Gastroesophageal sphincter (tissue), 4 donors: ENCODE results near the gene NUP210. TPM values are rescaled to one million over a fixed set of nuclear protein-coding genes. Genes with fewer than 3 reads are reported as not detected.

ENCODE experiments used
- ATAC-seq: fragments of 150-250 bp; one replicate; pipeline ENCODE4 v1.9.1; 2016; ENCODE audit warnings: mild to moderate bottlenecking, moderate library complexity
- H3K27ac ChIP-seq, 4 donors: fragments of 200-600 bp; sonication (generic) in 3 of 4; 1 replicate in 3 of 4; 2 replicates in 1 of 4; pipeline ENCODE4 v1.5.1; 2016 to 2019
- H3K27me3 ChIP-seq: fragments of 200-600 bp; sonication (generic); one replicate; pipeline ENCODE4 v1.5.1; 2019
- H3K36me3 ChIP-seq, 2 donors: fragments of 200-600 bp; sonication (generic); one replicate each; pipeline ENCODE4 v1.5.1; 2019; ENCODE audit warnings: control low read depth in 1 of 2
- H3K4me1 ChIP-seq, 3 donors: fragments of 200-600 bp; sonication (generic); 1 replicate in 2 of 3; 2 replicates in 1 of 3; pipeline ENCODE4 v1.5.1; 2016 to 2019; ENCODE audit warnings: control low read depth in 2 of 3
- H3K4me3 ChIP-seq, 2 donors: fragments of 200-600 bp; sonication (generic); one replicate each; pipeline ENCODE4 v1.5.1; 2019; ENCODE audit warnings: mild to moderate bottlenecking in 1 of 2, moderate library complexity in 1 of 2
- H3K9me3 ChIP-seq, 3 donors: fragments of 200-600 bp; sonication (generic); one replicate each; pipeline ENCODE4 v1.5.1; 2017 to 2019; ENCODE audit warnings: control low read depth in 2 of 3
- EP300 ChIP-seq: sonication (generic); formaldehyde crosslinking; IDR thresholded peaks from one replicate; pipeline ENCODE4 v1.6.1; 2017; ENCODE audit warnings: antibody characterized with exemption, mild to moderate bottlenecking
- POLR2A ChIP-seq, 2 donors: fragments of 450-650 bp; IDR thresholded peaks; one replicate each; pipeline ENCODE4 v1.6.1; 2017; ENCODE audit warnings: antibody characterized with exemption in 2 of 2, mild to moderate bottlenecking in 2 of 2, moderate library complexity in 1 of 2
- POLR2AphosphoS5 ChIP-seq: sonication (generic); formaldehyde crosslinking; IDR thresholded peaks from one replicate; pipeline ENCODE4 v1.6.1; 2017; ENCODE audit warnings: antibody characterized with exemption
- WGBS, 2 donors: methylation state at CpG; one replicate each; pipeline ENCODE4 v1.1.5; 2018; ENCODE audit warnings: low coverage in 1 of 2; 5-methylcytosine and 5-hydroxymethylcytosine counted together
- total RNA-seq, 4 donors: library from RNA; depleted of rRNA; stranded (reverse); fragments of >200 nt; gene quantifications; one replicate each; pipeline ENCODE4 v1.1.0, GENCODE V29; 2016
- TF ChIP-seq, protein P1 (sequence below), 4 experiments: fragments of 200-600 bp in 2 of 4; fragments of 450-650 bp in 2 of 4; sonication (generic) in 1 of 4; IDR thresholded peaks; one replicate each; pipeline ENCODE4 v1.5.1; 2017 to 2019; ENCODE audit warnings: antibody characterized with exemption in 4 of 4, mild to moderate bottlenecking in 2 of 4, moderate library complexity in 2 of 4

Gene NUP210
- total RNA-seq, 4 donors from 2014 or later: 3.0 to 6.2 (median 4.5) TPM

GRCh38 chr3:13278783-13279531 lies 141.2 kb downstream of the NUP210 start:
- Histone ChIP-seq H3K9me3 (peaks cover 0 to 9% (median 0%) of the 10 kb centered on the region in 3 donors), H3K27ac (no peak overlapping the region), H3K27me3 (peaks cover 71% of the 10 kb centered on the region), H3K36me3 (no peaks in the 10 kb centered on the region), H3K4me1 (peaks cover 0 to 42% (median 7%) of the 10 kb centered on the region in 3 donors), H3K4me3 (no peak overlapping the region)
- WGBS, 2 donors: 82 to 83% methylated on average over 2 to 6 of the region's 9 CpGs
- TF ChIP-seq POLR2A (IDR thresholded peaks at IDR 0.05) (no peak), POLR2AphosphoS5 (no peak), EP300 (no peak)
- TF ChIP-seq, protein P1, sequence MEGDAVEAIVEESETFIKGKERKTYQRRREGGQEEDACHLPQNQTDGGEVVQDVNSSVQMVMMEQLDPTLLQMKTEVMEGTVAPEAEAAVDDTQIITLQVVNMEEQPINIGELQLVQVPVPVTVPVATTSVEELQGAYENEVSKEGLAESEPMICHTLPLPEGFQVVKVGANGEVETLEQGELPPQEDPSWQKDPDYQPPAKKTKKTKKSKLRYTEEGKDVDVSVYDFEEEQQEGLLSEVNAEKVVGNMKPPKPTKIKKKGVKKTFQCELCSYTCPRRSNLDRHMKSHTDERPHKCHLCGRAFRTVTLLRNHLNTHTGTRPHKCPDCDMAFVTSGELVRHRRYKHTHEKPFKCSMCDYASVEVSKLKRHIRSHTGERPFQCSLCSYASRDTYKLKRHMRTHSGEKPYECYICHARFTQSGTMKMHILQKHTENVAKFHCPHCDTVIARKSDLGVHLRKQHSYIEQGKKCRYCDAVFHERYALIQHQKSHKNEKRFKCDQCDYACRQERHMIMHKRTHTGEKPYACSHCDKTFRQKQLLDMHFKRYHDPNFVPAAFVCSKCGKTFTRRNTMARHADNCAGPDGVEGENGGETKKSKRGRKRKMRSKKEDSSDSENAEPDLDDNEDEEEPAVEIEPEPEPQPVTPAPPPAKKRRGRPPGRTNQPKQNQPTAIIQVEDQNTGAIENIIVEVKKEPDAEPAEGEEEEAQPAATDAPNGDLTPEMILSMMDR (IDR thresholded peaks at IDR 0.05): no peak
- no peak for ATAC-seq

GRCh38 chr3:13277860-13278531 lies 142.1 kb downstream of the NUP210 start:
- Histone ChIP-seq H3K27me3 (peaks cover 71% of the 10 kb centered on the region), H3K4me3 (no peak overlapping the region), H3K4me1 (peaks cover 0 to 35% (median 7%) of the 10 kb centered on the region in 3 donors), H3K36me3 (no peaks in the 10 kb centered on the region), H3K9me3 (no peaks in the 10 kb centered on the region), H3K27ac (peak overlapping the region in 3 of 4 donors; percentile 66 to 78 (median 70))
- no peak for TF ChIP-seq EP300
- TF ChIP-seq, protein P1 (IDR thresholded peaks at IDR 0.05): no peak
- TF ChIP-seq POLR2AphosphoS5: no peak
- no peak for TF ChIP-seq POLR2A (IDR thresholded peaks at IDR 0.05)
- 49 to 100% methylated on average over 1 to 3 of the region's 17 CpGs for WGBS, 2 donors
- no peak for ATAC-seq

GRCh38 chr3:13277196-13277813 lies 142.8 kb downstream of the NUP210 start:
- ATAC-seq: no peak
- TF ChIP-seq, protein P1 (IDR thresholded peaks at IDR 0.05): no peak
- no peaks in the 10 kb centered on the region for H3K36me3 ChIP-seq
- no peaks in the 10 kb centered on the region for H3K9me3 ChIP-seq
- H3K4me3 ChIP-seq: peak overlapping the region in 1 of 2 donors; percentile 28
- H3K27ac ChIP-seq: peak overlapping the region in 3 of 4 donors; percentile 66 to 78 (median 70)
- 14 to 33% methylated on average over 12 to 14 of the region's 16 CpGs for whole genome bisulfite sequencing, 2 donors
- H3K4me1 ChIP-seq: peaks cover 0 to 32% (median 6%) of the 10 kb centered on the region in 3 donors
- peaks cover 67% of the 10 kb centered on the region for H3K27me3 ChIP-seq

- WGBS, 2 donors: 30% methylated on average over 4 of the region's 14 CpGs; no CpG with 5 or more reads in 1 of the 2 donors
- peak; percentile 69 for ATAC-seq
- Histone ChIP-seq H3K9me3 (no peaks in the 10 kb centered on the region), H3K36me3 (no peaks in the 10 kb centered on the region), H3K4me3 (peak overlapping the region in 1 of 2 donors; percentile 28), H3K27ac (peak overlapping the region in 3 of 4 donors; percentile 37 to 70 (median 66)), H3K4me1 (peaks cover 0 to 25% (median 0%) of the 10 kb centered on the region in 3 donors), H3K27me3 (peaks cover 61% of the 10 kb centered on the region)
- TF ChIP-seq, protein P1 (IDR thresholded peaks at IDR 0.05): no peak
- TF ChIP-seq POLR2AphosphoS5 (peak; percentile 6), EP300 (no peak), POLR2A (IDR thresholded peaks at IDR 0.05) (no peak)
Measured at GRCh38 chr3:13276438-13277195, 143.5 kb downstream of the NUP210 start.
